ENCODE data around the gene GIMAP7. TPM values are rescaled to one million over a fixed set of nuclear protein-coding genes. Genes with fewer than 3 reads are reported as not detected.

The GIMAP7 gene
- total and polyA plus RNA-seq, 3 donors from 2014 or later = 3.1 to 7.4 (median 3.4) TPM

DNA sequence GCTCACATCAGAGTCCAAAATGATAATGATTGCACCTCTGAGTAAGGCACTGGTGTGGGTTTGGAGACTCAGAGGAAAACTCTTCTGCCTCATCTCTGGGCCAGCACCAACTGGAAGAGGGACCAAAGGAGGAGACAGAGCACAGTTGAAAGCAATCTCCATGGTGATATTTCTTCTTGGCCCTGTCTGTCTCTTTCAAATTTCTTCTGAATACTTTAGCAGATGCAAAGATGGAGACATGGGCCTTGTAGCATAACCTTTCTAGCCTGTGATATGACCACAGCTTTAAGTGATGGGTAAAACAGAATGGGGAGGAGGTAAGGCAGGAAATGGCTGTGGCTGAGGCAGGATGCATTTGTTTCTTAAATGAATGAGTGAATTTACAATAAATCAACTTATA is 12.2 kb upstream of the GIMAP7 start:
- Histone ChIP-seq H3K9me3 (no peaks in the 10 kb centered on the region), H3K27me3 (no peaks in the 10 kb centered on the region), H3K36me3 (ENCODE audit: low read depth, missing control alignments) (no peaks in the 10 kb centered on the region), H3K4me1 (no peaks in the 10 kb centered on the region), H3K27ac (no peak overlapping the region), H3K4me3 (no peak overlapping the region)
- intact Hi-C loops (cut with DNase I; ENCODE audit: low total_unique reads) = no loop called here
- DNase-seq = no peak
- TF ChIP-seq, protein P1, sequence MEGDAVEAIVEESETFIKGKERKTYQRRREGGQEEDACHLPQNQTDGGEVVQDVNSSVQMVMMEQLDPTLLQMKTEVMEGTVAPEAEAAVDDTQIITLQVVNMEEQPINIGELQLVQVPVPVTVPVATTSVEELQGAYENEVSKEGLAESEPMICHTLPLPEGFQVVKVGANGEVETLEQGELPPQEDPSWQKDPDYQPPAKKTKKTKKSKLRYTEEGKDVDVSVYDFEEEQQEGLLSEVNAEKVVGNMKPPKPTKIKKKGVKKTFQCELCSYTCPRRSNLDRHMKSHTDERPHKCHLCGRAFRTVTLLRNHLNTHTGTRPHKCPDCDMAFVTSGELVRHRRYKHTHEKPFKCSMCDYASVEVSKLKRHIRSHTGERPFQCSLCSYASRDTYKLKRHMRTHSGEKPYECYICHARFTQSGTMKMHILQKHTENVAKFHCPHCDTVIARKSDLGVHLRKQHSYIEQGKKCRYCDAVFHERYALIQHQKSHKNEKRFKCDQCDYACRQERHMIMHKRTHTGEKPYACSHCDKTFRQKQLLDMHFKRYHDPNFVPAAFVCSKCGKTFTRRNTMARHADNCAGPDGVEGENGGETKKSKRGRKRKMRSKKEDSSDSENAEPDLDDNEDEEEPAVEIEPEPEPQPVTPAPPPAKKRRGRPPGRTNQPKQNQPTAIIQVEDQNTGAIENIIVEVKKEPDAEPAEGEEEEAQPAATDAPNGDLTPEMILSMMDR (IDR thresholded peaks at IDR 0.05) = no peak
- TF ChIP-seq POLR2A (IDR thresholded peaks at IDR 0.05) = no peak

DNA sequence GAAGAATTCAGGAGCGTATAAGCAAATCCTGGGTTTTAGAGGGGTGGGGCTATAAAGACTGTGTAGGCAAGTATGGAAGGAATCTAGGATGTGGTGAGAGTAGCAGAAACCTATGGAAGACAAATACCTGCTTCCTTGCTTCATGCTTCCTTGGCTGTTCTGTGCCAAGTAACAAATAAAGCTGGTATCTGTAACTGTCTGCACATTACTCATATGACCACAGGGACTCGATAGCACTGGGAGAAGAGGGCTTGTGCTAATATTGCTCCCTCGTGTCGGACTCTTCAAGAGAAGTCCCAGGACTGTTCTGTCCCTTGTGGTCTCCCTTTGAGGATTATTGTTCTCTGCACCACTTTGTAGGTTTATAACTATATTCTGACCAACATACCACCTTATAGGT is 11.5 kb upstream of the GIMAP7 start:
- DNase-seq = no peak
- H3K4me1 ChIP-seq = no peaks in the 10 kb centered on the region
- 82 to 83% methylated on average over 4 of the region's 4 CpGs for WGBS, 2 donors
- no peaks in the 10 kb centered on the region for H3K27me3 ChIP-seq
- no peak for TF ChIP-seq POLR2A (IDR thresholded peaks at IDR 0.05)
- TF ChIP-seq, protein P1 (IDR thresholded peaks at IDR 0.05) = no peak
- no peak overlapping the region for H3K4me3 ChIP-seq
- H3K9me3 ChIP-seq = no peaks in the 10 kb centered on the region
- intact Hi-C loops (cut with DNase I; ENCODE audit: low total_unique reads) = no loop called here
- no peak overlapping the region for H3K27ac ChIP-seq
- no peaks in the 10 kb centered on the region for H3K36me3 ChIP-seq (ENCODE audit: low read depth, missing control alignments)

DNA sequence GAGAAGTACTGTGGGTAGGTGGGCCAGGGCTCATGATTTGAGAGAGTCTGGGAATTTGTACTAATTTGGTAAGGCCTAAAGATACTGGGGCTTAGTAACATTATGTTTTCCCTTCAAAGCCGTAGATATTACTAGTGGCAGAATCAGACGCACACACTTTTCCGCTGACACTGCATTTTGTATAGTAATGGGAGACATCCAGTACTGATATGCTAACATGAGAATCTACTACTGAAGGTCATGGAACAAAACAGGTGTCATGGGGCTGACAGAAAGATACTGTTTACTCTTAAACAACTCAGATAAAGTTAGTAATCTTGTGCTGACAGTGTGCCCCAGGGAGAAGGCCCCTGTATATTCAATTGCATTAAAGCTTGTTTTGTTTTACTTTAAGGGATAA is 11.1 kb upstream of the GIMAP7 start:
- Histone ChIP-seq H3K9me3 (no peaks in the 10 kb centered on the region), H3K4me3 (no peak overlapping the region), H3K27ac (no peak overlapping the region), H3K36me3 (ENCODE audit: low read depth, missing control alignments) (no peaks in the 10 kb centered on the region), H3K27me3 (no peaks in the 10 kb centered on the region), H3K4me1 (no peaks in the 10 kb centered on the region)
- WGBS, 2 donors = 52 to 62% methylated on average over 3 of the region's 3 CpGs
- intact Hi-C loops (cut with DNase I; ENCODE audit: low total_unique reads) = no loop called here
- TF ChIP-seq POLR2A (IDR thresholded peaks at IDR 0.05) = no peak
- TF ChIP-seq, protein P1 (IDR thresholded peaks at IDR 0.05) = no peak
- DNase-seq = no peak

DNA sequence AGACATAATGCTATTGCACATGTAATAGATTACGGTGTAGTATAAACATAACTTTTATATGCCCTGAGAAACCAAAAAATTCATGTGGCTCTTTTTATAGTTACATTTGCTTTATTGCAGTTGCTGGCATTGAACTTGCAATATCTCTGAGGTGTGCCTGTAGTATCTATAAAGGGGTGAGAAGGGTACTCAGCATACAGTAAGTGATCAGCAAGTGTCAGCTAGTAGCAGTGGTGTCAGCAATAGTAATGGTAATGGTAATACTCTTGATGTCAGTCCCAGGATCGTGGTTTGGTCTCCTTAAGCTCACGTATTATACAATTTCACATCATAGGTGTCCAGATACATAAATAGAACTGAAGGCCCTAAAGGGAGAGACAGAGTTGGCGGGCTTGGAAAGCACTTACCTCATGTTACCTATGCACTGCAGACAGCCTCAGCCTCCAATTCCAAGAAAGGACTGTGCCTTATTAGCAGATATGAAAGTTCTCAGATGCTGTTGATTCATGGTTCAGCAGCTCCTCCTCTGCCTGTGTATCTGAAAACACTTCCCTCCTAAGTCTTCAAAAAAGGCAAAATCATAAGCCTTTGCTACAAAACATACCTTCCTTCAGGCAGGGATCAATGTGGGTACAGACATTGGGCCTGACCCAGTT is 6.6 kb upstream of the GIMAP7 start:
- Histone ChIP-seq H3K4me1 (no peaks in the 10 kb centered on the region), H3K36me3 (ENCODE audit: low read depth, missing control alignments) (no peaks in the 10 kb centered on the region), H3K4me3 (no peak overlapping the region), H3K27me3 (no peaks in the 10 kb centered on the region), H3K9me3 (no peaks in the 10 kb centered on the region), H3K27ac (no peak overlapping the region)
- intact Hi-C loops (cut with DNase I; ENCODE audit: low total_unique reads) = no loop called here
- DNase-seq = no peak
- WGBS, 2 donors = 92 to 94% methylated on average over 4 of the region's 4 CpGs
- TF ChIP-seq, protein P1 (IDR thresholded peaks at IDR 0.05) = no peak
- no peak for TF ChIP-seq POLR2A (IDR thresholded peaks at IDR 0.05)

DNA sequence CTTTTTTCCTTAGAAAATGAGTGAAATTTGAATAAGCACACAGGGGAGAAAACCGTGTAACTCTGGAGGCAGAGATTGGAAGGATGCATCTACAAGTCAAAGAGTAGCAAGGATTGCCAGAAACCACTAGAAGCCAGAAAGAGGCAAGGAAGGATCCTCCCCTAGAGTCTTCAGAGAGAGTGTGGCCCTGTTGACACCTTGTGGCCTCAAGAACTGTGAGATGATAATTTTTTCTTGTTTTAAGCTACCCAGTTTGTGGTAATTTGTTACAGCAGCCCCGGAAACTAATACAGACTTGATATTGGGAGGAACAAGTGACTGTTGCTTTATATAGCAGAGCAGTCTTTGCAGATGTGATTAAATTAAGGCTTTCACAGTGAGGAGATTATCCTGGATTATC is 3.6 kb upstream of the GIMAP7 start:
- DNase-seq = no peak
- intact Hi-C loops (cut with DNase I; ENCODE audit: low total_unique reads) = no loop called here
- Histone ChIP-seq H3K4me3 (no peak overlapping the region), H3K36me3 (ENCODE audit: low read depth, missing control alignments) (no peaks in the 10 kb centered on the region), H3K9me3 (no peaks in the 10 kb centered on the region), H3K27me3 (no peaks in the 10 kb centered on the region), H3K4me1 (no peaks in the 10 kb centered on the region), H3K27ac (no peak overlapping the region)
- WGBS, 2 donors = 73 to 79% methylated on average over 2 of the region's 2 CpGs
- TF ChIP-seq POLR2A (IDR thresholded peaks at IDR 0.05) = no peak
- TF ChIP-seq, protein P1 (IDR thresholded peaks at IDR 0.05) = no peak
